Right lobe of liver (tissue), 6 donors: Measurements from ENCODE around the gene SLC39A13. TPM values are rescaled to one million over a fixed set of nuclear protein-coding genes. Genes with fewer than 3 reads are reported as not detected.

ENCODE experiments used
- ATAC-seq, 4 donors: fragments of 200-7000 bp; cut with Tn5 transposase; one replicate each; pipeline ENCODE4 v1.9.1; 2020; ENCODE audit warnings: mild to moderate bottlenecking in 4 of 4, moderate library complexity in 4 of 4
- DNase-seq, 3 donors: peaks; one replicate each; pipeline ENCODE4 v3.0.0-alpha.2; 2020
- H3K27ac ChIP-seq, 3 donors: fragments of 200-600 bp; one replicate each; pipeline ENCODE4 v1.8.0; 2022
- H3K27me3 ChIP-seq, 2 donors: fragments of 200-600 bp; one replicate each; pipeline ENCODE4 v1.8.0; 2022
- H3K36me3 ChIP-seq, 4 donors: fragments of 200-600 bp; sonication (generic) in 1 of 4; one replicate each; pipeline versions ENCODE4 v1.5.1 to v1.8.0; 2017 to 2022; ENCODE audit warnings: control low read depth in 1 of 4
- H3K4me1 ChIP-seq, 4 donors: fragments of 200-600 bp; sonication (generic) in 1 of 4; one replicate each; pipeline versions ENCODE4 v1.5.1 to v1.8.0; 2017 to 2022; ENCODE audit warnings: control low read depth in 1 of 4
- H3K4me3 ChIP-seq, 3 donors: fragments of 200-600 bp; one replicate each; pipeline ENCODE4 v1.8.0; 2022
- H3K9me3 ChIP-seq, 4 donors: fragments of 200-600 bp; sonication (generic) in 1 of 4; one replicate each; pipeline versions ENCODE4 v1.5.1 to v1.8.0; 2017 to 2022; ENCODE audit warnings: control low read depth in 1 of 4
- CTCF ChIP-seq, 4 donors: fragments of 200-600 bp in 3 of 4; fragments of 450-650 bp in 1 of 4; IDR thresholded peaks; one replicate each; pipeline versions ENCODE4 v1.5.1 to v1.8.0; 2016 to 2022; ENCODE audit warnings: antibody characterized with exemption in 4 of 4, mild to moderate bottlenecking in 2 of 4
- POLR2A ChIP-seq: fragments of 450-650 bp; IDR thresholded peaks from one replicate; pipeline ENCODE4 v1.6.1; 2017; ENCODE audit warnings: antibody characterized with exemption, mild to moderate bottlenecking
- WGBS: methylation state at CpG from one replicate; pipeline ENCODE4 v1.1.6; 2018; ENCODE audit warnings: low coverage, low lambda C conversion rate; ENCODE audit not compliant: insufficient coverage; ENCODE audit errors: missing lambda C conversion rate; 5-methylcytosine and 5-hydroxymethylcytosine counted together
- intact Hi-C, 2 donors: fragments of 100-400 bp; cut with DNase I; formaldehyde crosslinking; loops; one replicate each; pipeline versions ENCODE4 v1.11.2 to v1.14.1; 2022
- total RNA-seq, 6 experiments: library from RNA; depleted of rRNA in 2 of 6; stranded (reverse); fragments of >200 nt in 2 of 6; fragmentation: NEBNext Ultra II Directional in 3 of 6; extraction: Animal tissue kit (Norgen Biotek cat#: 25700) in 3 of 6; gene quantifications; one replicate each; pipeline versions ENCODE4 v1.1.0 to v1.2.4, GENCODE V29; 2016 to 2023
- donor health status: DM: no; HTN: yes; CAD: no.
- donor health status: DM: no; HTN: no; CAD: no.
- donor health status: DM: no; HTN: no; CAD: no.
- donor health status: DM: no; HTN: yes; CAD: no.
- donor health status: DM: no; HTN: yes; CAD: no.

The SLC39A13 gene
- total RNA-seq, 6 experiments from 2014 or later, result 9.8 to 21.2 (median 13.1) TPM

- no peaks in the 10 kb centered on the region for H3K27me3 ChIP-seq
- H3K4me1 ChIP-seq, result peaks cover 0 to 2% (median 0%) of the 10 kb centered on the region in 4 donors
- WGBS, result 71% methylated on average over 4 of the region's 8 CpGs
- intact Hi-C loops, result loop anchor here (5.0 to 10.0 kb wide), 2 partner anchors 49 to 76 kb away; partner anchors contain the start of gene PSMC3 (in 1 of the 2)
- peak overlapping the region in 1 of 3 donors; percentile 26 for H3K27ac ChIP-seq
- H3K9me3 ChIP-seq, result no peaks in the 10 kb centered on the region
- ATAC-seq (no peak), DNase-seq (no peak)
- TF ChIP-seq CTCF (IDR thresholded peaks at IDR 0.05), result no peak
- no peaks in the 10 kb centered on the region for H3K36me3 ChIP-seq
- H3K4me3 ChIP-seq, result peak overlapping the region in 2 of 3 donors; percentile 6 to 44
Observed at GRCh38 chr11:47376107-47376524, 32.3 kb upstream of the SLC39A13 start.

GRCh38 chr11:47376525-47377371 lies 31.6 kb upstream of the SLC39A13 start:
- no peaks in the 10 kb centered on the region for H3K9me3 ChIP-seq
- ATAC-seq, result peak; percentile 33 to 66 (median 50)
- peak overlapping the region; percentile 21 to 44 (median 22) for H3K4me3 ChIP-seq
- intact Hi-C loops, result loop anchor here (5.0 to 10.0 kb wide), 2 partner anchors 48 to 76 kb away; partner anchors contain the start of gene PSMC3 (in 1 of the 2)
- H3K4me1 ChIP-seq, result peaks cover 0 to 2% (median 0%) of the 10 kb centered on the region in 4 donors
- DNase-seq, result peak in 2 of 3 donors; percentile 73 to 80
- no peaks in the 10 kb centered on the region for H3K36me3 ChIP-seq
- H3K27me3 ChIP-seq, result no peaks in the 10 kb centered on the region
- no peak for TF ChIP-seq CTCF (IDR thresholded peaks at IDR 0.05)
- no peak for TF ChIP-seq POLR2A
- 35% methylated on average over 5 of the region's 14 CpGs for WGBS
- H3K27ac ChIP-seq, result peak overlapping the region; percentile 21 to 80 (median 69)

- Histone ChIP-seq H3K36me3 (no peaks in the 10 kb centered on the region), H3K27me3 (no peaks in the 10 kb centered on the region), H3K9me3 (no peaks in the 10 kb centered on the region), H3K4me3 (peak overlapping the region; percentile 21 to 44 (median 22)), H3K27ac (peak overlapping the region; percentile 44 to 80 (median 69)), H3K4me1 (peaks cover 0 to 2% (median 0%) of the 10 kb centered on the region in 4 donors)
- TF ChIP-seq POLR2A (no peak), CTCF (IDR thresholded peaks at IDR 0.05) (no peak)
- ATAC-seq (peak; percentile 5 to 32 (median 16)), DNase-seq (peak in 1 of 3 donors; percentile 65)
- 62% methylated on average over 4 of the region's 5 CpGs for WGBS
- intact Hi-C loops, result loop anchor here (5.0 to 10.0 kb wide), 2 partner anchors 47 to 75 kb away; partner anchors contain the start of gene PSMC3 (in 1 of the 2)
Observed at GRCh38 chr11:47377571-47378009, 30.8 kb upstream of the SLC39A13 start.

GRCh38 chr11:47378010-47378835 lies 30.2 kb upstream of the SLC39A13 start, which contains the start of gene SPI1:
Gene SPI1, minus strand, starts transcription at chr11:47378547. Its CDS starts 194 bp downstream, at chr11:47378353.
- peak; percentile 40 to 57 (median 46) for ATAC-seq
- Histone ChIP-seq H3K4me3 (peak within 1 kb of the TSS; percentile 21 to 44 (median 22)), H3K9me3 (no peaks in the 10 kb centered on the region), H3K27ac (peak within 1 kb of the TSS; percentile 44 to 80 (median 69)), H3K4me1 (peaks cover 0 to 2% (median 0%) of the 10 kb centered on the region in 4 donors), H3K36me3 (no peaks in the 10 kb centered on the region), H3K27me3 (no peaks in the 10 kb centered on the region)
- TF ChIP-seq POLR2A (peak; percentile 51), CTCF (IDR thresholded peaks at IDR 0.05) (no peak)
- intact Hi-C loops, result loop anchor here (5.0 to 10.0 kb wide), 2 partner anchors 47 to 74 kb away; partner anchors contain the start of gene PSMC3 (in 1 of the 2)
- peak in 2 of 3 donors; percentile 74 to 81 for DNase-seq
- WGBS, result 77% methylated on average over 7 of the region's 31 CpGs
